Stromal cell of bone marrow (primary cell): ENCODE measurements around the gene MIA.
"Not testable (repeated sequence)": the region's sequence is repeated elsewhere in the genome, so short reads cannot be mapped to it uniquely, and the experiment has no call there.

Source experiments
- DNase-seq: peaks from one replicate; pipeline ENCODE4 v3.0.0-alpha.2; 2012; ENCODE audit warnings: low read depth

MIA gene

DNA sequence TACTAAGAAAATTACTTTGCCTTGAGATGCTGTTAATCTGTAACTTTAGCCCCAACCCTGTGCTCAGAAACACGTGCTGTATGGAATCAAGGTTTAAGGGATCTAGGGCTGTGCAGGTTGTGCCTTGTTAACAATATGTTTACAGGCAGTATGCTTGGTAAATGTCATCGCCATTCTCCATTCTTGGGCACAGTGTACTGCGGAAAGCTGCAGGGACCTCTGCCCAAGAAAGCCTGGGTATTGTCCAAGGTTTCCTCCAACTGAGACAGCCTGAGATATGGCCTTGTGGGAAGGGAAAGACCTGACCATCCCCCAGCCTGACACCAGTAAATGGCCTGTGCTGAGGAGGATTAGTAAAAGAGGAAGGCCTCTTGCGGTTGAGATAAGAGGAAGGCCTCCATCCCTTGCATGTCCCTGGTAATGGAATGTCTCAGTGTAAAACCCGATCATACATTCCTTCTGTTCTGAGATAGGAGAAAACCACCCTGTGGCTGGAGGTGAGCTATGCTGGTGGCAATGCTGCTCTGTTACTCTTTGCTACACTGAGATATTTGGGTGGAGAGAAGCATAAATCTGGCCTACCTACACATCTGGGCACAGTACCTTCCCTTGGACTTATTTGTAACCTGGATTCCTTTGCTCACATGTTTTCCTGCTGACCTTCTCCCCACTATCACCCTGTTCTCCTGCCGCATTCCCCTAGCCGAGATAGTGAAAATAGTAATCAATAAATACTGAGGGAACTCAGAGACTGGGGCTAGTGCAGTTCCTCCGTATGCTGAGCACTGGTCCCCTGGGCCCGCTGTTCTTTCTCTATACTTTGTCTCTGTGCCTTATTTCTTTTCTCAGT is 47.6 kb downstream of the MIA start:
- not testable (repeated sequence) for DNase-seq

DNA sequence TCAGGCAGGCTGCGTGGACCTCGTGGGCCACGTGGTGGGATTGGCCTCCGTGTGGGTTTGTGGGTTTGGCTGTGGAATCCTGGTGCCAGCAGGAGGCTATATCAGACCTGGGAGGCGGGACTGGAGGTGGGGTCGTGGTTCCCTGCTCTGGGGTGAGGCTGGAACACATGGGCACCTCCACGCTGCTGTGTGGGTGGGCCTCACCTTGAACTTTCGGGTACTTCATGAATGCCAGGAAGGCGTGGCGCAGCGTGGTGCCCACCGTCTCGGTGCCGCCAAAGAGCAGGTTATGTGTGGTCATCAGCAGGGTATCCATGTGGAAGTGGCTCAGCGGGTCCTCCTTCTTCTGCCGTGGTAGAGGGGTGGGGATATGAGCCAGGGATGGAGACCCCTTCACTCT is 49.6 kb downstream of the MIA start:
- DNase-seq = not testable (repeated sequence)

- not testable (repeated sequence) for DNase-seq
These were observed 50.3 kb downstream of the MIA start for GRCh38 chr19:40825460-40826095.

GRCh38 chr19:40826312-40826698 is 51.0 kb downstream of the MIA start:
- not testable (repeated sequence) for DNase-seq

DNA sequence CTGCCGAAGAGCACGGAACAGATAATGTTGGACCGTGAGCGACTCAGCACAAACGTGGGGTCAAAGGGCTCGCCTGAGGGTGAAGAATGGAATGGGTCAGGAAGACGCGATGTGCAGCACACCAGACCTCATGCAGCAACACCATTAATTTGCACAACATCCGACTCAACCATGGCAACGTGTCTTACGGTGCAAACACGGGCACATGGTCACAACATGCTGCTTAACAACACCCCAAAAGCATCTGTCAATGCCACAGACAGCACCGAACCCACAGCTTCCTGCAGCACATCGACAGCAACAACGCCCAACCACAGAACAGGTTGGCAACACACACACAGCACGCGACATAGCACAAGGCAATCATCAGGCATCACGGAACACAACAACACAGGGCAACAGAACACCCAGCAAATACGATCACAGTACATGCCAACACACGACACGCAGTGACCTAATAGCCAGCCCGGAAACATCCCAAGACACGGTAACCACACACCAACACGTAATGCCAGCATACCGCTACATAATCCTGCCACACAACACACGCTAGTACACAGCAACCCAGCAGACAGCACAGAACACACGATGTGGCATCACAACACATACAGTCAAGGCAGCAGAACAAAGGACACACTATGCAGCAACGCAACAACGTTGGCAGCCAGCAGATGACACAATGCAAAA is 51.5 kb downstream of the MIA start:
- not testable (repeated sequence) for DNase-seq
